Activated T-cell treated with anti-CD3 and anti-CD28 coated beads for 4 hours (primary cell): ENCODE measurements around the gene ZSCAN12.

Source experiments
- DNase-seq: peaks from one replicate; pipeline ENCODE4 v3.0.0-alpha.2; 2020

ZSCAN12 gene

GRCh38 chr6:28353356-28353755 is 46.2 kb downstream of the ZSCAN12 start:
- DNase-seq: no peak

DNA sequence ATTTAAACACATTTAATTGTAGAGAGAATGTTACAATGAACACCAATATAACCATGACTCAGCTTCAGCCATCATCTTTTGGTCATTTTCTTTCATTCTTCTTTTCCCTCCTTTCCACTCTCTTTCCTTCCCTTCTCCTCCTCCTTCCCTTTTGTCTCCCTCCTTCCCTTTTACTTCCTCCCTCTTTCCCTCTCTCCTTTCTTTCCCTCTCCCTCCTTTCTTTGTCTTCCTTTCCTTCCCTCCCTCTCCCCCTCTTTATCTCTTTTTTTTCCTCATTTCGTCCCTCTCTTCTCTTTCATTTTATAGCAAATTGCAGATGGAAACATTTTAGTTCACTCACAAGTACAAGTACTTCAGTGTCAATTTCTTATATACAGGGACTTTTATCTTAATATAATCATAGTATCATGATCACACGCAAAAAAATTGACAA is 48.0 kb downstream of the ZSCAN12 start:
- no peak for DNase-seq

DNA sequence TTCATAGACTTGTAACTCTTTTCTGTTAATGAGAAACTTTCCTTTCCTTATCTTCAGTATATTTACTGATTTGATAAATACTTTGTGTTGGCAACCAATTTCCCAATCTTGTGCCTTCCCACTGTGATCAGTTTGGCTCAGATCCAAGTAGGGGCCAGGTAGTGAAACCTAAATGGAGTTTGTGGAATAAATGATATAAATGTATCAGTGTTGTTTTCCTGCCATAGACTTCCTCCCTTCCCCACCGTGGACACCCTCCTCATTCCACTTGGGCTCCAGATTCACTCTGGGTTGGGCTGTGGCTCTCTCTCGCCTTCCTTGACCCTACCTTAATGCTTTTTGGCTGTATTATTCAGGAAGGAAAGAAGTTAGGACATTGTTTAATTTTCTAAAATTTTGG is 48.5 kb downstream of the ZSCAN12 start:
- no peak for DNase-seq

- DNase-seq: peak; percentile 74
Observed at GRCh38 chr6:28349892-28350737, 49.4 kb downstream of the ZSCAN12 start, which contains the start of gene ZKSCAN3. TSS of gene ZKSCAN3 (plus strand) at chr6:28349947. CDS start at chr6:28359587, 9,640 bp downstream.

DNA sequence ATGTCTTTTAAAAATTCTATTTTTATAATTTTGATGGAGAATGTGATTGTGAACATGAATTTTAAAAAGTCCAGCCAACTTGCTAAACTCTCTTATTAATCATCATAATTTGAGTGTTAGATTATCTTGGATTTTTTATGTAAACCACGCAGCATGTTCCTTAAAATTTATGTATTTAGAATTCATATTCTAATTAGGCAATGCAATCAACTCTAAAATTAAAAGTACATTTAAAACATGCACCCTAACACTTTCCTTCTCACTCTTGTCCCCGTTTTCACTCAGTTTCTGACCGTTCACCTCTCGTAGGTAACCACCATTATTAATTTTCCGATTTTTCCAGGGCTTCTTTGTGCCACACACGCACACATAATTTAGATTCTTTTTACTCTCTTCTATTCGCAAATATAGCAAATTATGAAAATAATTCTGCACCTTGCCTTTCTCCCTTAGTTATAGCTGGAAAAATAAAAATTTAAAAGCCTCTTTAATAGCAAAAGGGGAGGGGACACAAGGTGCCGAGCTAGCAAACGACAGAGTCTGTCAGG is 50.1 kb downstream of the ZSCAN12 start:
- DNase-seq: no peak

GRCh38 chr6:28347119-28347518 is 52.4 kb downstream of the ZSCAN12 start:
- no peak for DNase-seq

DNA sequence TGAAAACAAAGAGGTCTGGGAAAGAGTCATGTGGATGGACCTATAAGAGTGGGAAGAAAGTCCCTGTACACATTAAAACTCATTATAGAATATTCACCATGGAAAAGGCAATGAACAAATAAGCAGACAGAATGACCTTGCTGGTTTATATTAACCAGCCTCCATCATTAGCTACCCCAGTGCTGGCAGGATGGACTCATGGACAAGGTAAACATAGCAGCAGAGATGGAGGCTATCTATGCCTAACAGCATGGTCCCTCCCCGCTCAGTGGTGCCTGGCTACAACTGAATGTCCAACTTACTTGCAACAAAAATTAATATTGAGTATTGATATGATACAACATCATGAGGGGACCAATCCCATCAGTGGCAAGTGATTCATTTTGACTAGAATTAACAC is 54.3 kb downstream of the ZSCAN12 start:
- no peak for DNase-seq

- no peak for DNase-seq
Observed at GRCh38 chr6:28343898-28344677, 55.5 kb downstream of the ZSCAN12 start.

GRCh38 chr6:28340310-28341095 is 59.0 kb downstream of the ZSCAN12 start:
- DNase-seq: no peak

- DNase-seq: no peak
Observed at GRCh38 chr6:28337121-28337520, 62.4 kb downstream of the ZSCAN12 start.

- DNase-seq: peak; percentile 11
Observed at GRCh38 chr6:28336284-28337120, 63.0 kb downstream of the ZSCAN12 start.

GRCh38 chr6:28335564-28336283 is 63.8 kb downstream of the ZSCAN12 start, which contains the start of gene ZSCAN31:
TSS of gene ZSCAN31 (minus strand) at chr6:28336148. CDS start at chr6:28329683, 6,465 bp downstream.
- peak; percentile 71 for DNase-seq

DNA sequence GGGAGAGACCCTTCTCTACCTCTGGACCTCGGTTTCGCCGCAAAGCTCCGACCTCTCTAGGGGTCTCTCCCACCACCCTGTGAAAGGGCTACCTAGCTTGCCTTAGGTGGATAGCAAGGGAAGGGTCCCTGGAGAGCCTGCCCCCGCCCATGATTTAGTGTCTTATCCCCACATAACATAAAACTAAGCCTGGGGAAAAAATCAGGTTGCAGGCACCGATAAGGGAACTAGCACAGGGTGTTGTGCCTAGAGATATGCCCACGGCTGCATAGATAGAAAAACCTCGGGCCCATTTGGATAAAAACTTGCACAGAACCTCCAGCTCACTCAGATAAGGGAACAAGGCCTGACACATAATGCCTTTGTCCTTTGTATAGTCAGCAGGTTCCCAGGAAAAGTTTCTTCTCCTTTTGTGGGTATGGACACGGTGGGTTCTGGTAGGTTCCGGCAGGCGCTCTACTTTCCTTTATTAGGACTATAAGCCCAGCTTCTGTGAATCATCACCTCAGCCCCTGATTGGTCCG is 64.4 kb downstream of the ZSCAN12 start:
- DNase-seq: no peak

DNA sequence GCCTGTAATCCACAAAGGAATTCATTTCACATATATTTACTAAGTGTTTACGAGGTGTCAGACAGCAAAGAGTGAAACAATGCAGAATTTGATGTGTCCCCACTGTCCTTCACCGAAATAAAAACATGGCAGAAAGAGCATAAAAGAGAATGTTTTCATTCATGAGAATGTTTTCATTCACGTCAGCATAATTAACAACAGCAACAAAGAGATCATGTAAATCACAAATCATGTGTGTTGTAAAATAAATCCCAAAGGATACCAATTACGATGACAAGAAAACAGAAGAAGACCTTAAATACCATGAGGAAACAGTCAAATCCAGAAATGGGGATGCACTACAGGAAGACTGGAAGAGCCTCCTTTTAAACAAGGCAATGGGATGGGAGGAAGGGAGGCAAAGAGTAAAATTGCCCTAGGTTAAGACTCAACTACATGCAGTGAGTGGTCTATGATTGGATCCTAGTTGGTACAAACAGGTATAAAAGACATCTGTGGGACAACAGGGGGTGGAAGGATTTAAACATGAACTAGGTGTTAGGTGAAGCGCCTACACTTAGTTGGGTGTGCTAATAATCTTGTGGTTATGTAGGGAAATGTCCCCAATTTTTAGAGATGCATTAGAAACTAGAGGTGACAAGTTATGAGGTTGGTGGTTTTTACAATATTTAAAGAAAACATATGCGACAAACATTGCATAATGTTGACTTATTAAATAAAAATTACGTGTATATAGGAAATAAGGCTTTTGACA is 65.1 kb downstream of the ZSCAN12 start:
- DNase-seq: no peak

DNA sequence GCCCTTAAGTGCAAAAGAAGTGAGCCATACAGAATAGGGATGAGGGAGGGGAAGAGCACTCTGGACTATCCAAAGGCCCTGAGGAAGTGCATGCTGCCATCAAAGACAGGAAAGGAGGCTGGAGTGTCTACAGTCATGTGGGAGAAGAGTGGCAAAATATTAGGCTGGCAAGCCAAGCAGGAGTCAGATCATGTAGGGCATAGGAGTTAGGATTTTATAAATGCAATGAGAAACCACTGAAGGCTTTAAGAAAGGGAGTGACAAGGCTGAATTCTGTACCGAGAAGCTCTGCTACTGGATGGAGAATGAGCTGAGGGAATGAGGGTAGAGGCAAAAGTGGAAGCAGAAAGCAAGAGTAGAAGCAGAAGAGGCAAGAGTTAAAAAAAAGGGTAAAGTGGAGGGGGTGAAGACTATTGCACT is 65.9 kb downstream of the ZSCAN12 start:
- DNase-seq: no peak

- no peak for DNase-seq
Observed at GRCh38 chr6:28333047-28333446, 66.5 kb downstream of the ZSCAN12 start.

- no peak for DNase-seq
Observed at GRCh38 chr6:28330041-28330440, 69.5 kb downstream of the ZSCAN12 start.
